ENCODE data around the gene HADH. TPM values are rescaled to one million over a fixed set of nuclear protein-coding genes. Genes with fewer than 3 reads are reported as not detected.

Gene HADH
- total RNA-seq, 6 experiments from 2014 or later: 28.9 to 35.5 (median 32.8) TPM

- Mint-ChIP-seq H3K4me1 (ENCODE audit: low read depth) (peaks cover 31% of the 10 kb centered on the region), H3K27me3 (ENCODE audit: insufficient read depth) (no peaks in the 10 kb centered on the region; the same call in 1 of the 2 replicates), H3K27ac (no peak overlapping the region), H3K36me3 (ENCODE audit: low read depth) (no peaks in the 10 kb centered on the region), H3K4me3 (no peak overlapping the region), H3K9me3 (no peaks in the 10 kb centered on the region)
- peak; percentile 26 for DNase-seq
- peak; percentile 51; the same call in 1 of the 2 replicates for TF ChIP-seq CTCF (IDR thresholded peaks at IDR 0.05)
These were observed 70.5 kb downstream of the HADH start for GRCh38 chr4:108060164-108060563.

- DNase-seq: no peak
- no peaks in the 10 kb centered on the region for H3K36me3 Mint-ChIP-seq (ENCODE audit: low read depth)
- TF ChIP-seq CTCF (IDR thresholded peaks at IDR 0.05): no peak
- peaks cover 31% of the 10 kb centered on the region for H3K4me1 Mint-ChIP-seq (ENCODE audit: low read depth)
- H3K27me3 Mint-ChIP-seq (ENCODE audit: insufficient read depth): peaks cover under 1% of the 10 kb centered on the region; the same call in 1 of the 2 replicates
- no peak overlapping the region for H3K27ac Mint-ChIP-seq
- peak overlapping the region; percentile 4; the same call in 1 of the 2 replicates for H3K4me3 Mint-ChIP-seq
- H3K9me3 Mint-ChIP-seq: no peaks in the 10 kb centered on the region
These were observed 71.1 kb downstream of the HADH start for GRCh38 chr4:108060686-108061321.

- no peak overlapping the region for H3K4me3 Mint-ChIP-seq
- no peaks in the 10 kb centered on the region for H3K9me3 Mint-ChIP-seq
- DNase-seq: no peak
- no peak overlapping the region for H3K27ac Mint-ChIP-seq
- TF ChIP-seq CTCF (IDR thresholded peaks at IDR 0.05): no peak
- no peaks in the 10 kb centered on the region for H3K36me3 Mint-ChIP-seq (ENCODE audit: low read depth)
- peaks cover 9% of the 10 kb centered on the region; the same call in 1 of the 2 replicates for H3K4me1 Mint-ChIP-seq (ENCODE audit: low read depth)
- peaks cover 8% of the 10 kb centered on the region for H3K27me3 Mint-ChIP-seq (ENCODE audit: insufficient read depth)
These were observed 78.8 kb downstream of the HADH start for GRCh38 chr4:108068442-108068841.

- DNase-seq: no peak
- no peaks in the 10 kb centered on the region for H3K36me3 Mint-ChIP-seq (ENCODE audit: low read depth)
- H3K27ac Mint-ChIP-seq: no peak overlapping the region
- no peaks in the 10 kb centered on the region for H3K9me3 Mint-ChIP-seq
- no peak for TF ChIP-seq CTCF (IDR thresholded peaks at IDR 0.05)
- peaks cover 9% of the 10 kb centered on the region; the same call in 1 of the 2 replicates for H3K4me1 Mint-ChIP-seq (ENCODE audit: low read depth)
- H3K27me3 Mint-ChIP-seq (ENCODE audit: insufficient read depth): peaks cover 8% of the 10 kb centered on the region
- H3K4me3 Mint-ChIP-seq: no peak overlapping the region
These were observed 81.1 kb downstream of the HADH start for GRCh38 chr4:108070775-108071174.

- H3K27me3 Mint-ChIP-seq (ENCODE audit: insufficient read depth): peaks cover 2% of the 10 kb centered on the region
- no peak for DNase-seq
- no peaks in the 10 kb centered on the region for H3K9me3 Mint-ChIP-seq
- no peak overlapping the region for H3K27ac Mint-ChIP-seq
- H3K4me1 Mint-ChIP-seq (ENCODE audit: low read depth): peaks cover 9% of the 10 kb centered on the region; the same call in 1 of the 2 replicates
- no peak overlapping the region for H3K4me3 Mint-ChIP-seq
- H3K36me3 Mint-ChIP-seq (ENCODE audit: low read depth): no peaks in the 10 kb centered on the region
- TF ChIP-seq CTCF (IDR thresholded peaks at IDR 0.05): no peak
These were observed 82.6 kb downstream of the HADH start for GRCh38 chr4:108072300-108072699.

Data from HFFc6 (cell line).